Upper lobe of right lung (tissue), 1 donor: Measurements from ENCODE around the gene RNF13. TPM values are rescaled to one million over a fixed set of nuclear protein-coding genes. Genes with fewer than 3 reads are reported as not detected.

ENCODE experiments used
- ATAC-seq: fragments of 200-7000 bp; cut with Tn5 transposase; one replicate; pipeline ENCODE4 v1.9.1; 2020; ENCODE audit warnings: mild to moderate bottlenecking, moderate library complexity
- DNase-seq: peaks from one replicate; pipeline ENCODE4 v3.0.0-alpha.2; 2020
- H3K27ac ChIP-seq: fragments of 200-600 bp; one replicate; pipeline ENCODE4 v1.8.0; 2022
- H3K27me3 ChIP-seq: fragments of 200-600 bp; one replicate; pipeline ENCODE4 v1.8.0; 2022; ENCODE audit warnings: mild to moderate bottlenecking
- H3K36me3 ChIP-seq: fragments of 200-600 bp; one replicate; pipeline ENCODE4 v1.8.0; 2022
- H3K4me1 ChIP-seq: fragments of 200-600 bp; one replicate; pipeline ENCODE4 v1.8.0; 2022
- H3K4me3 ChIP-seq: fragments of 200-600 bp; one replicate; pipeline ENCODE4 v1.8.0; 2022; ENCODE audit warnings: mild to moderate bottlenecking
- H3K9me3 ChIP-seq: fragments of 200-600 bp; one replicate; pipeline ENCODE4 v1.8.0; 2022
- intact Hi-C: fragments of 100-400 bp; cut with DNase I; formaldehyde crosslinking; loops from one replicate; pipeline ENCODE4 v1.11.0; 2022
- total RNA-seq: library from RNA; stranded (reverse); fragmentation: NEBNext Ultra II Directional; extraction: Animal tissue kit (Norgen Biotek cat#: 25700); gene quantifications from one replicate; pipeline ENCODE4 v1.2.1, GENCODE V29; 2021
- TF ChIP-seq, protein P1 (sequence below): fragments of 200-600 bp; IDR thresholded peaks from one replicate; pipeline ENCODE4 v1.8.0; 2022; ENCODE audit warnings: antibody characterized with exemption
- donor health status: DM: no; HTN: yes; CAD: no; lungs with severe emphysema.

The RNF13 gene
- total RNA-seq, 1 donor from 2014 or later = 136 TPM

DNA sequence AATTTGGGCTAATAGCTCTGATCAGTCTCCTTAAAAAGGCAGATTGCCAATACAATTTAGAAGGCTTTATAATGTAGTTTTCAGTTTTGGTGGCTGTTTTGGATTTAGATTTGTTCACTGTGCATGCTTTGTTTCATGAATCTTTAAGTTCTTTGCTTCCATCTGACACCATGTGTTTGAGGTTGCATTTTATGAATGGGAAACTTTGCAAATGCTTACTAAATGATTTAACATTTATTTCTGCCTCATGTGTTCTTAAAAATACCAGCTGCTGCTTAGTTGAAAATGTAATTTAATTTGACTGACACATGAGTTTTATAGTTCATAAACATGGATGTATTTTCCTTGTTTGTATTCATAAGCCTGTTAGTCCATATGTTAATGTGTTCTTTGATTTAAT lies 78.6 kb downstream of the RNF13 start:
- TF ChIP-seq, protein P1, sequence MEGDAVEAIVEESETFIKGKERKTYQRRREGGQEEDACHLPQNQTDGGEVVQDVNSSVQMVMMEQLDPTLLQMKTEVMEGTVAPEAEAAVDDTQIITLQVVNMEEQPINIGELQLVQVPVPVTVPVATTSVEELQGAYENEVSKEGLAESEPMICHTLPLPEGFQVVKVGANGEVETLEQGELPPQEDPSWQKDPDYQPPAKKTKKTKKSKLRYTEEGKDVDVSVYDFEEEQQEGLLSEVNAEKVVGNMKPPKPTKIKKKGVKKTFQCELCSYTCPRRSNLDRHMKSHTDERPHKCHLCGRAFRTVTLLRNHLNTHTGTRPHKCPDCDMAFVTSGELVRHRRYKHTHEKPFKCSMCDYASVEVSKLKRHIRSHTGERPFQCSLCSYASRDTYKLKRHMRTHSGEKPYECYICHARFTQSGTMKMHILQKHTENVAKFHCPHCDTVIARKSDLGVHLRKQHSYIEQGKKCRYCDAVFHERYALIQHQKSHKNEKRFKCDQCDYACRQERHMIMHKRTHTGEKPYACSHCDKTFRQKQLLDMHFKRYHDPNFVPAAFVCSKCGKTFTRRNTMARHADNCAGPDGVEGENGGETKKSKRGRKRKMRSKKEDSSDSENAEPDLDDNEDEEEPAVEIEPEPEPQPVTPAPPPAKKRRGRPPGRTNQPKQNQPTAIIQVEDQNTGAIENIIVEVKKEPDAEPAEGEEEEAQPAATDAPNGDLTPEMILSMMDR = no peak
- ATAC-seq (no peak), DNase-seq (no peak)
- no peaks in the 10 kb centered on the region for H3K4me1 ChIP-seq
- H3K27ac ChIP-seq = no peak overlapping the region
- peaks cover 27% of the 10 kb centered on the region for H3K36me3 ChIP-seq
- H3K4me3 ChIP-seq = no peak overlapping the region
- intact Hi-C loops = no loop called here
- no peaks in the 10 kb centered on the region for H3K27me3 ChIP-seq
- H3K9me3 ChIP-seq = no peaks in the 10 kb centered on the region

DNA sequence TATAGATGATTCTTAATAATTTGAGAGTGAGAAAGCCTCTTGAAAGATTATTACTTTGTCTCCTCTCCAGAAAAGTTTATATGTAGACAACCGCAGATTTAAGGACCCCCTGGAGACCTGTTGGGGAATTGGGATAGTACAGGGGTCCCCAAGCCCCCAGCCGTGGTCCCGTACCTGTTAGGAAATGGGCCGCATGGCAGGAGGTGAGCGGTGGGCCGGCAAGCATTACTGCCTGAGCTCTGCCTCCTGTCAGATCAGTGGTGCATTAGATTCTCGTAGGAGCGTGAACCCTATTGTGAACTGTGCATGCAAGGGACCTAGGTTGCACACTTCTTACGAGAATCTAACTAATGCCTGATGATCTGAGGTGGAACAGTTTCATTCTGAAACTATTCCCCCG lies 79.4 kb downstream of the RNF13 start:
- TF ChIP-seq, protein P1 = no peak
- no peak overlapping the region for H3K4me3 ChIP-seq
- no peaks in the 10 kb centered on the region for H3K9me3 ChIP-seq
- H3K4me1 ChIP-seq = no peaks in the 10 kb centered on the region
- no peak overlapping the region for H3K27ac ChIP-seq
- ATAC-seq (no peak), DNase-seq (no peak)
- peaks cover 26% of the 10 kb centered on the region for H3K36me3 ChIP-seq
- H3K27me3 ChIP-seq = no peaks in the 10 kb centered on the region
- intact Hi-C loops = no loop called here

DNA sequence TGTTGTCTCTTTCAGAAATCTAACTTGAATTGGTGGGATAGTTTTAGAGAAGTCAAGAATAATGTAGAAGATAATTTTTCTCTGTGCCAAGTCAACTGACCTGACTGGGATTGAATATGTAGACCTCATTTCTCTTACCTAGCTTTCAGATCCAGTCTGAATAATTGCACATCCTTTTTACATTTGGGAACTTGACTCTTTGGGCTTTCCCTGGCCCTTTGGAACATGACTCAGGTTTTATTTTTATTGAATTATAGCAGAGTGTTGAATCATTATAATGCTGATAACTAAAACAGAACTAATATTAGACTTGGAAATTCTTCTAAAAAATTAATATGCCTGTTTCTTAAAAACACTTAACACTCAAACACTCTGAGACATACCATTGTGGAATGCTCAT lies 81.2 kb downstream of the RNF13 start:
- Histone ChIP-seq H3K27me3 (no peaks in the 10 kb centered on the region), H3K9me3 (no peaks in the 10 kb centered on the region), H3K36me3 (peaks cover 31% of the 10 kb centered on the region), H3K4me1 (no peaks in the 10 kb centered on the region), H3K4me3 (no peak overlapping the region), H3K27ac (no peak overlapping the region)
- DNase-seq (no peak), ATAC-seq (no peak)
- TF ChIP-seq, protein P1 = no peak
- intact Hi-C loops = no loop called here

DNA sequence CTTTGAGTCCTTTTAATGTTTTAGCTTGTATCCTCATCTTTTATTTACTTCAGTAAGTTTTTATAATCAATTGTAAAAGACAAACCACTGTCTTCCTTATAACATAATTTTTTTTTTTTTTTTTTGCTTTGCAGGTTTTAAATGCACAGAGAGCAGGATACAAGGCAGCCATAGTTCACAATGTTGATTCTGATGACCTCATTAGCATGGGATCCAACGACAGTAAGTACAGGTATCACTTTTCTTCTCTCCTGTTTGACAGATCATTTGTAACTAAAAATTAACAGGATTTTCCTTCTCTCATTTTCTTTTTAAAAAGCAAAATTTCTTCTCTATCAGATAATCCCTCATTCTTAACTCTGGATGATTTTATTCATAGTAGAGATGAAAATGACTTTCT lies 82.3 kb downstream of the RNF13 start:
- Histone ChIP-seq H3K4me1 (no peaks in the 10 kb centered on the region), H3K9me3 (no peaks in the 10 kb centered on the region), H3K36me3 (peaks cover 31% of the 10 kb centered on the region), H3K27me3 (no peaks in the 10 kb centered on the region), H3K4me3 (no peak overlapping the region), H3K27ac (no peak overlapping the region)
- ATAC-seq (no peak), DNase-seq (no peak)
- TF ChIP-seq, protein P1 = no peak
- intact Hi-C loops = no loop called here

DNA sequence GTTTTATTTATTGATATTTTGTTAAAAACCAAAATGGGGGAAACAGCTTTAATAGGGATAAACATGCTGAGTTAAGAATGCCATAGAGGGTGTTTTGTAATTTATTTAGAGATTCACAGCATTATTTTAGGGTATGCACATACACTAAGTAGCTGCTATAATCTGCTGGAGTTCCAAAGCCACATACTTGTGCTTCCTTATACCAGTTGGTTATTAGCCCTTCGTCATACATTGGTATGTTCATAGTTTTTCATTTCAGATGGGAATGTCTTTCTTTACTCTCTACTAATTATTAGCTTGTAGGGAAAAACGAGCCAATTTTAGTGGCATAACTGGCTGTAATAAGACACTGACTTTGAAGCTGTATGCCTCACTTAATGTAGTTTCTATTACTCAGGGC lies 82.8 kb downstream of the RNF13 start:
- Histone ChIP-seq H3K36me3 (peaks cover 31% of the 10 kb centered on the region), H3K27ac (no peak overlapping the region), H3K4me1 (no peaks in the 10 kb centered on the region), H3K27me3 (no peaks in the 10 kb centered on the region), H3K4me3 (no peak overlapping the region), H3K9me3 (no peaks in the 10 kb centered on the region)
- DNase-seq (no peak), ATAC-seq (no peak)
- TF ChIP-seq, protein P1 = no peak
- intact Hi-C loops = no loop called here

DNA sequence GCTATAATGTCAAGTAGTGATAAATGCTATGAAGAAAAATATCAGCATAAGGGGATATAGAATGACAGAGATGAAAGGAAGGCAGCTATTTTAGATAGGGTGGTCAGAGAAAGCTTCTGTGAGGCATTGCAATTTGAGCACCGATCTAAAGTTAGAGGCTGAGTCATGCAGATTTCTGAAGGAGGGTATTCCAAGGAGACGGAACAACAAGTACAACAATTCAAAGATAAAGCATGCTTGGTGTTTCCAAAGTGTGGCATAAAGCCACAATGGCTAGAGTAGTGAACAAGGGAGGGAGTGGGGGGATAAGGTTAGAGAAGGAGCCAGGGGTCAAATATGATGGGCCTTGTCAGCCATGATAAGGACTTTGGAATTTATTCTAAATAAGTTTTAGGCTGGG lies 85.8 kb downstream of the RNF13 start:
- ATAC-seq (no peak), DNase-seq (no peak)
- TF ChIP-seq, protein P1 = no peak
- no peaks in the 10 kb centered on the region for H3K9me3 ChIP-seq
- H3K4me3 ChIP-seq = no peak overlapping the region
- peaks cover 38% of the 10 kb centered on the region for H3K36me3 ChIP-seq
- intact Hi-C loops = no loop called here
- no peaks in the 10 kb centered on the region for H3K27me3 ChIP-seq
- H3K27ac ChIP-seq = no peak overlapping the region
- no peaks in the 10 kb centered on the region for H3K4me1 ChIP-seq
